HEK293 (cell line): ENCODE measurements around the gene MGAT4A.

Experiments
- CTCF ChIP-seq: fragments of 450-650 bp; formaldehyde crosslinking; IDR thresholded peaks from 2 replicates; pipeline ENCODE4 v1.5.1; 2016; ENCODE audit warnings: missing biosample characterization, missing genetic modification characterization
- ZBTB1 ChIP-seq: fragments of 450-650 bp; formaldehyde crosslinking; IDR thresholded peaks from 2 replicates; pipeline ENCODE4 v1.5.1; 2016; ENCODE audit warnings: missing biosample characterization, missing genetic modification characterization
- ZFP41 ChIP-seq: fragments of 450-650 bp; formaldehyde crosslinking; IDR thresholded peaks from 2 replicates; pipeline ENCODE4 v1.5.1; 2016; ENCODE audit warnings: missing biosample characterization, missing genetic modification characterization, borderline replicate concordance

GRCh38 chr2:98697651-98698337 is 33.1 kb downstream of the MGAT4A start:
- TF ChIP-seq CTCF (tag by site-specific recombination) = no peak
- TF ChIP-seq ZBTB1 = no peak
- TF ChIP-seq ZFP41 (tag by site-specific recombination) = no peak
